ENCODE measurements around the gene CLASP1. TPM values are rescaled to one million over a fixed set of nuclear protein-coding genes. Genes with fewer than 3 reads are reported as not detected.

CLASP1 gene
- total RNA-seq, 1 donor from 2014 or later, result 163 TPM

DNA sequence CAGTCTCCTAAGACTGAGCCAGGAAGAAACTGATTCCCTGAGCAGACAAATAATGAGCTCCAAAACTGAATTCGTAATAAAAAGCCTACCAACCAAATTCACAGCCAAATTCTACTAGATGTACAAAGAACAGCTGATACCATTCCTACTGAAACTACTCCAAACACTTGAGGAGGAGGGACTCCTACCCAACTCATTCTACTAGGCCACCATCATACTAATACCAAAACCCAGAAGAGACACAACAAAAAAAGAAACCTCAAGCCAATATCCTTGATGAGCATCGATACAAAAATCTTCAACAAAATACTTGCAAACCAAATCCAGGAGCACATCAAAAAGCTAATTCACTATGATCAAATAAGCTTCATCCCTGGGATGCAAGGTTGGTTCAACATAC, 98.6 kb downstream of the CLASP1 start:
- peaks cover 8% of the 10 kb centered on the region for H3K27me3 Mint-ChIP-seq (ENCODE audit: unreplicated experiment)
- no peak overlapping the region for H3K27ac Mint-ChIP-seq (ENCODE audit: unreplicated experiment)
- H3K36me3 Mint-ChIP-seq (ENCODE audit: unreplicated experiment), result no peaks in the 10 kb centered on the region
- no peak overlapping the region for H3K4me3 Mint-ChIP-seq (ENCODE audit: unreplicated experiment)
- H3K9me3 Mint-ChIP-seq (ENCODE audit: unreplicated experiment), result peaks cover 5% of the 10 kb centered on the region
- no peak for DNase-seq
- TF ChIP-seq, protein P1, sequence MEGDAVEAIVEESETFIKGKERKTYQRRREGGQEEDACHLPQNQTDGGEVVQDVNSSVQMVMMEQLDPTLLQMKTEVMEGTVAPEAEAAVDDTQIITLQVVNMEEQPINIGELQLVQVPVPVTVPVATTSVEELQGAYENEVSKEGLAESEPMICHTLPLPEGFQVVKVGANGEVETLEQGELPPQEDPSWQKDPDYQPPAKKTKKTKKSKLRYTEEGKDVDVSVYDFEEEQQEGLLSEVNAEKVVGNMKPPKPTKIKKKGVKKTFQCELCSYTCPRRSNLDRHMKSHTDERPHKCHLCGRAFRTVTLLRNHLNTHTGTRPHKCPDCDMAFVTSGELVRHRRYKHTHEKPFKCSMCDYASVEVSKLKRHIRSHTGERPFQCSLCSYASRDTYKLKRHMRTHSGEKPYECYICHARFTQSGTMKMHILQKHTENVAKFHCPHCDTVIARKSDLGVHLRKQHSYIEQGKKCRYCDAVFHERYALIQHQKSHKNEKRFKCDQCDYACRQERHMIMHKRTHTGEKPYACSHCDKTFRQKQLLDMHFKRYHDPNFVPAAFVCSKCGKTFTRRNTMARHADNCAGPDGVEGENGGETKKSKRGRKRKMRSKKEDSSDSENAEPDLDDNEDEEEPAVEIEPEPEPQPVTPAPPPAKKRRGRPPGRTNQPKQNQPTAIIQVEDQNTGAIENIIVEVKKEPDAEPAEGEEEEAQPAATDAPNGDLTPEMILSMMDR (IDR thresholded peaks at IDR 0.05; ENCODE audit: partially characterized antibody, unreplicated experiment), result no peak
- H3K4me1 Mint-ChIP-seq (ENCODE audit: low read depth, unreplicated experiment), result peaks cover 13% of the 10 kb centered on the region

DNA sequence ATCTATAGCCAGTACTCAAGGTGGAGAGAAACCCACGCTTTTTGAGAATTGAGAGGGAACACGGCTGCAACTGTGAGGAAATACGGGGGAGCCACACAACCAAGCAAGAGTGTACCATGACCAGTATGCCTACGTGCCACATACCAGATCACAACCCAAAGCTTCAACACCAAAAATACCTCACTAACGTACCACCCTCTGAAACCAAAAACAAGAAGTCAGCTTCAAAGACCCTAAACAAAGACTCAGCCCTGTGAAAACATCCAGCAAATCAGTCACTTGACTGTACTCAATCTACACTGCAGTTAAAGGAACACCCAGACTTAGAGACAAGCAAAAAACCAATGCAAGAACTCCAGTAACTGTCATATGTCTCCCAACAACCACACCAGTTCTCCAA, 101.6 kb downstream of the CLASP1 start:
- TF ChIP-seq, protein P1 (IDR thresholded peaks at IDR 0.05; ENCODE audit: partially characterized antibody, unreplicated experiment), result no peak
- no peak for DNase-seq
- no peak overlapping the region for H3K4me3 Mint-ChIP-seq (ENCODE audit: unreplicated experiment)
- H3K27me3 Mint-ChIP-seq (ENCODE audit: unreplicated experiment), result peaks cover 2% of the 10 kb centered on the region
- no peak overlapping the region for H3K27ac Mint-ChIP-seq (ENCODE audit: unreplicated experiment)
- H3K9me3 Mint-ChIP-seq (ENCODE audit: unreplicated experiment), result peaks cover 3% of the 10 kb centered on the region
- H3K4me1 Mint-ChIP-seq (ENCODE audit: low read depth, unreplicated experiment), result peaks cover 5% of the 10 kb centered on the region
- H3K36me3 Mint-ChIP-seq (ENCODE audit: unreplicated experiment), result no peaks in the 10 kb centered on the region

DNA sequence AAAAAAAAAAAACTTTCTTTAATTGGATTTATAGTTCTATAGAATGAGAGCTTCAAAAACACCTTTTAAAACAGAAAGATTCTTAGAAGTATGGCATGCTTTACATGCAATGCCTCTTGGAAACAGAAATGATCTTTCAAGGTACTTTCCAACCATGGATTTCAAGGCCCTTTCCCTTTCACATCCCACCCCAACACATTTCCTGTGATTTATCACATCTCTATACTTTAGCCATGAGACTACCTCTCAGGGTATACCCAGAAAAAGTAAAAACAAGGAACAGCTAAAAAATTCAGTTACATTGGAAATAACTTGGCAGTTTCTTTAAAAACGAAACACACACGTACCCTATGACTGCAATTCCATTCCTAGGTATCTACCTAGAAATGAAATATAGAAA, 103.3 kb downstream of the CLASP1 start:
- Mint-ChIP-seq H3K27ac (ENCODE audit: unreplicated experiment) (no peak overlapping the region), H3K27me3 (ENCODE audit: unreplicated experiment) (peaks cover 2% of the 10 kb centered on the region), H3K36me3 (ENCODE audit: unreplicated experiment) (no peaks in the 10 kb centered on the region), H3K4me1 (ENCODE audit: low read depth, unreplicated experiment) (peaks cover 5% of the 10 kb centered on the region), H3K9me3 (ENCODE audit: unreplicated experiment) (peaks cover 3% of the 10 kb centered on the region), H3K4me3 (ENCODE audit: unreplicated experiment) (no peak overlapping the region)
- DNase-seq, result no peak
- TF ChIP-seq, protein P1 (IDR thresholded peaks at IDR 0.05; ENCODE audit: partially characterized antibody, unreplicated experiment), result no peak

DNA sequence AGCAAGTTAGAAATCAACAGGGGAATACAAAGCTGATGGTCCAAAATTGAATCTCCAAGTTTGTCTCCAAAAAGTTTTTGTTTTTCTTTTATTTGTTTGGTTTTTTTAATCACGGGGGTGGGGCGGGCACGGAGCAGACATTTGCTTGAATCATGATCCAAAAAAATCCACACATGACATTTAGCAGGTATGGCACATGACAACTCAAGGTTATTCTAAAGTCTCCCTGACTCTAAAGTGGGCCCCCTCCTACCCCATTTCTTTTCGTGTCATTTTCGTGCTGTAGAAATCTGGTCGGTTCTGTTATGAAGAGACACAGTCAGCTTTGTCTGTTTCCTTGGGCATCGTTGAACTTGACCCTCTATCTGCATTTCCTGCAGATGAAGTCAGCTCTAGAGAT, 104.0 kb downstream of the CLASP1 start:
- no peak for DNase-seq
- TF ChIP-seq, protein P1 (IDR thresholded peaks at IDR 0.05; ENCODE audit: partially characterized antibody, unreplicated experiment), result no peak
- peaks cover 2% of the 10 kb centered on the region for H3K27me3 Mint-ChIP-seq (ENCODE audit: unreplicated experiment)
- no peaks in the 10 kb centered on the region for H3K36me3 Mint-ChIP-seq (ENCODE audit: unreplicated experiment)
- H3K4me3 Mint-ChIP-seq (ENCODE audit: unreplicated experiment), result no peak overlapping the region
- H3K9me3 Mint-ChIP-seq (ENCODE audit: unreplicated experiment), result peaks cover 3% of the 10 kb centered on the region
- H3K4me1 Mint-ChIP-seq (ENCODE audit: low read depth, unreplicated experiment), result peaks cover 5% of the 10 kb centered on the region
- H3K27ac Mint-ChIP-seq (ENCODE audit: unreplicated experiment), result no peak overlapping the region

DNA sequence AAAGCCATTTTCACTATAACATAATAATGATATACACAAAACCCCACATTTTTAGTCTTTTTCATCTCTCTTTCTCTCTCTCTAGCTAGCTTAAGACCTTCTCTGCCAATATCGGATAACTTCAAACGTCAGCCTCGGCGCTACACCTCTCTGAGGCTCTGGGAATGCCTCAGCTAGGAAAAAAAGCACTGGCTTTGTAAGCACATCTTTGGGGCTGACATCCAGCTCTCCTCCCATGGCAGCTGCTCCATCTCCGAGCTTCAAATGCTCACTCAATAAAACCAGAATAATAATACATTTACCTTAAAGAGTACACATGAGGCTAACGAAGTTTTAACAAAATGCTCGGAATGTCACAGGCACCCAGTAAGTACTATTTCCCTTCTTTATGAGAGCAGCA, 107.8 kb downstream of the CLASP1 start:
- Mint-ChIP-seq H3K27ac (ENCODE audit: unreplicated experiment) (no peak overlapping the region), H3K36me3 (ENCODE audit: unreplicated experiment) (no peaks in the 10 kb centered on the region), H3K4me3 (ENCODE audit: unreplicated experiment) (no peak overlapping the region), H3K9me3 (ENCODE audit: unreplicated experiment) (no peaks in the 10 kb centered on the region), H3K27me3 (ENCODE audit: unreplicated experiment) (no peaks in the 10 kb centered on the region), H3K4me1 (ENCODE audit: low read depth, unreplicated experiment) (no peaks in the 10 kb centered on the region)
- no peak for DNase-seq
- TF ChIP-seq, protein P1 (IDR thresholded peaks at IDR 0.05; ENCODE audit: partially characterized antibody, unreplicated experiment), result no peak

All from glutamatergic neuron (in vitro differentiated cells).